GM21529 (cell line): ENCODE measurements around the gene SND1.

Source experiments
- ATAC-seq: cut with Tn5 transposase; IDR thresholded peaks from one replicate; pipeline ENCODE4 v1.9.1; 2021; ENCODE audit not compliant: unreplicated experiment

Gene SND1

DNA sequence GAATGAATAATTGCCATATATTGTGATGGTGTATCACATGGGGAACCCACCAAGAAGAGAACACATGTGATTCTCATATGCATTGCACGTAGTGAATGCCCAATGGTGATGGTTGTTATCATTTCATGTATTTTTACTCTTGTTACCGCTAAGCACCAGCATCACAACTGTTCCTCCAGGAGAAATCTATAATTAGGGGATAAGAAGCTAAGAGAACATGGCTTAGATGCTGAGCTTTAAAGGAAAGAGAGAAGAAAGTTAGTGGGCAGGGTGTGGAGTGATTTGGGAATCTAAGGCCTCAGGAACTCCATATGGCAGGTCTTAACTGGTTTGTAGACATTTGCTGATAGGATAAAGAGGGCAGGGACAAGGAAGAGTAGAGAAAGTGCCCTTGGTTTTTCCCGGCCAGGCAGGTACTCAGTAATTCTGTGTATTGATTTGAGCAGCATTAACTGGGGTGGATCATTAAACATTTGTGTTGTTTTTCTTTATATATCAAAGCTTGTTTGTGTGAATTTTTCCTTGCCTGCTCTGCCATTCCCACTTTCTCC, 233.3 kb downstream of the SND1 start:
- no peak for ATAC-seq

DNA sequence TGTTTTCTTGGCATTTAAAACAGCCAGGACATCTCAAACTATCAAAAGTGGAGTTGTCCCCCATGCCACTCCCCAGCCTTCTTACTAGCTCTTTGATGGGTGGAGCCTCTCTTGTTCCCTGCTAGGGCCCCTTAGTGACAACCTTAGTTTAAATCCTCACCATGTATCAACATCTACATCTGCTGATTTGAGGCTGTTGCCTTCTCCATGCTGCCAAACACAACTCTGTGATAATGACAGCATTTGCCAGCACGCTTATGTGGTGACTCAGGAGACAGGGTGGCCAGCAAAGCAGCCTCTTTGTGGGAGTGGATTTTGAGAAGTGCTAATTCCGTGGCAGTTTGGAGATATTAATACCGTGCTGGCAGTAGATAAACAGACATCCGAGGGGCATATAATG, 233.8 kb downstream of the SND1 start:
- no peak for ATAC-seq

DNA sequence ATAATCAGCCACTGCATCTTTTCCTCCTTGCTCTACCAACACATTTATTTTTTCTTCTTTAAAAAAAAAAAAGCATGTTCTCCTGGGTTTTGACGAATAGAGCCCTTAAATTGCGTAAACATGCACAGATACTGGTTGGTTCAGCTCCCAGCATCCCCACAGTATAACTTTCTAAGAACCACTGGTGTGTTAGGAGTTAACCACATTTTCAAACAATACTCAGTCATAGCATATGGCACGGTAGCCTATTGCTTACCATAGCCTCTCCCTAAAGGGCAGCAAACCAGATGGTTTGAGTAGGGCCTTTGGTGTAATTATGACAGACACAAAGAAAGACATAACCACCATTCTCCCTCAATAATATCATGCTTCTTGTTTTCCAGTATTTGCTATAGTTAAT, 234.3 kb downstream of the SND1 start:
- no peak for ATAC-seq

DNA sequence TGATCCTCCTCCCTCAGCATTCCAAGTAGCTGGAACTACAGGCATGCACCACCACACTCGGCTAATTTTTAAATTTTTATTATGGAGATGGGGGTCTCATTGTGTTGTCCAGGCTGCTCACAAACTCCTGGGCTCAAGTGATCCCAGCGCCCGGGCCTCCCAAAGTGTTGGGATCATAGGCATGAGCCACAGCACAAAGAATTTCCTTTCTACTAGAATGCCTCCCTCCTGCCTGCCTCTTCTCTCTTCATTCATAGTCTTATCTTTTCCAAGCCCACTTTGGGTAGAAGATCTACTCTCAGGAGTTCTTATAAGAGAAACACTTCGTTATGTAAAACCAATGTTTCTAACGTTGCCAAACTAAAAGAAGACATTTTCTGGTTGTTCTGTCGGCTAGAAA, 235.1 kb downstream of the SND1 start:
- no peak for ATAC-seq

DNA sequence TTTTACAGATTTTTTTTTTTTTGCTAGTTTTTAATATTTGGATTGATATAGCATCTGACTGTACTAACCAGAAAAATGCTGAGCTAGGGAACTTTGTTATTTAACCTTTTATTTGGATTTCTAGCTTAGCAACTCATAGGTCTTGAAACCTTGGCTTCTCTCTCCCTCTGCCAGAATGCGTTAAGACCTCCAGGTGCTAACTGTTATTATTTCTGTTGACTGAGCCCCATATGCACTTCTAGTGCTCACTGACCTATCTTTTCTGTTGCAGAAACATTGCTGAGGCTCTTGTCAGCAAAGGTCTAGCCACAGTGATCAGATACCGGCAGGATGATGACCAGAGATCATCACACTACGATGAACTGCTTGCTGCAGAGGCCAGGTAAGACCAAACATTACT, 235.6 kb downstream of the SND1 start:
- ATAC-seq: no peak

DNA sequence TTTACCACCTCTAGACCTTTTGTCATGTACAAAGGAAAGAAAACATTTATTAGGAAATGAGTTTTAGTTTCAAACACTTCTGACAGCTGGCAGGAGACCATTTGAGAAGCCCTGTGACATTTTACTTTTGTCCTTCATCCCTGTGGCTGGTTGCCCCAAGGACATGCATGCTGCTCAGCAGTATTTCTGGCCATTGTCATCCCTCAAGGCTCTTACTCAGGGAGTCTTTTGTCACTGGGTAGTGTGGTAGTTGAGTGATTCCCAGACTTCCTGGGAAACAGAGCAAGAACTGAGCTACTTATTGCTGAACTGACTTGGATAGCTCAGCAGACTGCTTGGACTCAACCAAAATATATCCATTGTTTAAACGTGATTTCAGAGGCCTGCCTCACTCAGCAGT, 236.4 kb downstream of the SND1 start:
- ATAC-seq: no peak

DNA sequence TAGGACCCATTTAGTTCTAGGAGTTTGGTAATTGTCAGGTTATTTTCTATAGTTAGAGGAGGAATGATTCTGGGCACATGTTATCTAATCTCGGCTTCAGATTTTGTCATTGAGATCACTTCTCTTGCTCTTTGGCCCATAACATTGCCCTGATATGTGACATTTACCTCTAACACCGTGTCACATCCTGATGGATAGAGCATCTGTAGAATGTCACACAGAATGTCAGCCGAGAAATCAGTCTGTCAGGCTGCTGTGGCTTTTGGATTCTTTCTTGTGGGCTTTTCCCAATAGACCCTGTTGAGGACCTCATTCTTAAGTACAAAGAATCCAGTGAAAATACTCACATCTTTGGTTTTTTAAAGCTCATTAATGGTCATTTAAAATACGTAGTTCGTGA, 236.8 kb downstream of the SND1 start:
- no peak for ATAC-seq

DNA sequence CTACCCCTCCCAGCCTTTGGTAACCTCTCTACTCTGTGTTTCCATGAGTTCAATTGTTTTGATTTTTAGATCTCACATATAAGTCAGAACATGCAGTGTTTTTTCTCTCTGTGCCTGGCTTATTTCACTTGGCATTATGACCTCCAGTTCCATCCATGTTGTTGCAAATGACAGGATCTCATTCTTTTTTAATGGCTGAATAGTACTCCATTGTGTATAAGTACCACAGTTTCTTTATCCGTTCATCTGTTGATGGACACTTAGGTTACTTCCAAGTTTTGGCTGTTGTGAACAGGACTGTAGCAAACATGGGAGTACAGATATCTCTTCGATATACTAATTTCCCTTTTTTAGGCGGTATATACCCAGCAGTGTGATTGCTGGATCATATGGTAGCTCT, 237.7 kb downstream of the SND1 start:
- no peak for ATAC-seq

DNA sequence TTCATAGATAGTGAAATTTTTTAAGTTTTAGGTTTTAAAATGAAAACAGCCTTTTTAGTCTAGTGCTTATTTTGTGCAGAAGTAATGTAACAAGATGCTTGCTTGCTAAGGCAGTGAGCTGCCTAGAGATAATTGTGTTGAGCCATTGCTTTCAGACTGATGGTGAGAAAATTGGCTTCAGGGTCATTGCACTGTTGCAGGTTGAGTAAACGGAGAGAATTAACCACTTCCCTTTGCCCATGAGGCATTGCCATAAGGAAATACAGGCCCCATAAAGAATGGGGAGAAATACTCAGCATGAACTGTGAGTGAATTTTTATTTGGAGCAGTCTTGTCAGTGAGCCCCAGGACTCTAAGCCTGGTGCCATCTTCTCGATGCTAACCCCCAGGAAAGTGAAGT, 238.7 kb downstream of the SND1 start:
- ATAC-seq: no peak

DNA sequence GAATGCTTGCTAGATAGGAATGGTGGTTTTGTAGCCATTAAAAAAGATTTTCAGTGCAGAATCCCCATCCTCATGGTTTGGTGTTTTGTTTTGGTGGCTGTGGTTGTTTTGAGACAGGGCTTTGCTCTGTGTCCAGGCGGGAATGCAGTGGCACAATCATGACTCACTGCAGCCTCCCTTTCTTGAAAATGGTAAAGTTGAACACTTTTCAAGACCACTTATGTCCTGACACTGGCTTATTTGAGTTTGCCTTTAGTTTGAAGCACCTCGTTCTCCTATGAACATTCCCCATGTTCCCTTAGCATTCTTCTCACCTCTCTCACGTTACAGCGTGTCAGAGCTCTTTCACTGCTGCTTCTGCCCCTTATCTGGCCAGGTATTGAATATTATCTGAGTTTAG, 239.2 kb downstream of the SND1 start:
- no peak for ATAC-seq

DNA sequence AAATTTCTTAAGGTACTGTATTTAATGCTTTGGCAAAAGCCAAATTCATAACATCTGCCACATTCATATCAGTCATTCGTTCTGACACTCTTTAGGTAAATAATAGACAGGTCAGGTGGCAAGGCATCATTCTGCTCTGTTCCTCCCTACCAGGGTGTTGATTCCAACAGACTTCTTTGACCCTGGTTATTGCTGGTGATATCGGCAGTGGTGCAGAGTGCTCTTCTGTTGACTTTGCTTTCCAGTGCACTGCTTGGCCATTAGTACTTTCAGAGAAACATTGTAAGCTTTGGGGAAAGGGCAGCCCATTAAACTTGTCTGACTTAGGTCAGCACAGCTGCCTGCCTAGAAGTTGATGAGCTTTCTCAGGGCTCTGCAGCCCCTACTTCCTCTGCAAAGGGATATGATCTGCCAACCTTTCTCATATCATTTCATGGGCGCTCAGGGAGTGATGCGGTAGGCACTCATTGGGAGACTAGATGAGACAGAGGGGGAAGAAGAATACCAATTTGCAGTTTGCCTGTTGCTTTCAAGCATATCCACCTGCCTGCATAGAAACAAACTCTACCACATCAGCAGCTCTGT, 240.0 kb downstream of the SND1 start:
- ATAC-seq: no peak

DNA sequence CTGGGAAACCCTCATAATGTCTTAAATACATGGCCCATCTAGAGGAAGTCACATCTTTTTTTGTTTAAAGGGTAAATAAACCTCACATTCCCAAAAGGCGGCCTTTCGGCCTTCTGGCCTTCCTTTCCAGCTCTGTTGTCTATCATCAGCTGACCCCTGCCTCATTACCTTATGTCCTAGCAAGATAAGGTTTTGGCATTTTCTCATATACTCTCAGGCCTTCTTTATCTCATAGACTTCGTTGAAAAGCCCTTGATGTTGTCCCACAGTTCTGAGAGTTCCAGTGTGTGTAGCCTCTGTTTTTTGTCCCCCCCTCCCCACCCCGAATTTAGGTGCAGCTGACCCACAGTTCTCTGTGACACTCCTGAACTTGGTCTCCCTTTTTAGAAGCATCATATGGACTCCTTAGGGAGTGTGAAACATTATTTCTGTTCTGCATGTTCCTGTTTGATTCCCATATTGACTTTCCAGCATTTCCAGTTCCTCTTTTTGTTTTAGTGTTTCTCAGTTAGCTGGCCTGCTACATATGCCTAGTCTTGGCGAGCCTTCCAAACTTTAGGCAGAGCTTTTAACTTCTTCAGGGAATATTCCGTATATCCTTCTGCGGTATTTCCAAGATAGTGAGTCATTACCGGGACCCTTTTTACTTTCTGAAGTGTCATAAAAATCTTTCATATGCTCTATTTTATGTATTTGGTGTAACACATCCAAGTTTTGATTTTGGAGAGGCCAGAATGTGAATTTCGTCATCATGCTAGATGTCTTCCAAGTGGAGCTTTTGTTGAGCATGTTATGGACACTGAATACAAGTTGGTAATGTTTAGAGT, 240.7 kb downstream of the SND1 start:
- ATAC-seq: no peak

DNA sequence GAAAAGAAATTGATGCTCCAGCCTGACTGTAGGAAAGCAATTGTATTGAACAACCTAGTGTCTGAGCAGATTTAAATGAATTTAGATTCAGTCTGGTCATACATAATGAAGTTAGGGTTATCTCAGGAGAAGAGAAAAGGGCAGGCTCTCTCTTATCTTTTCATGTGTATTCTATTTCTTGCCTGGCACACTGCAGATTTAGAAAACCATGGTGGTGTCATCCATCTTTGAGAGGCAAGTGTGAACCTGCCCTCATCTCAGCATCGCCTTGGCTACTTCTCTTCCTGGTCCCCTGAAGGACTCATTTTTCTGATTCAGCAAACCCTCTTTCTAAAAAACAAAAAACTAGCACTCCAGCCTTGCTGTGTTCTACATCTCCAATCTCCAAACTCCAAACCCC, 241.6 kb downstream of the SND1 start:
- no peak for ATAC-seq

DNA sequence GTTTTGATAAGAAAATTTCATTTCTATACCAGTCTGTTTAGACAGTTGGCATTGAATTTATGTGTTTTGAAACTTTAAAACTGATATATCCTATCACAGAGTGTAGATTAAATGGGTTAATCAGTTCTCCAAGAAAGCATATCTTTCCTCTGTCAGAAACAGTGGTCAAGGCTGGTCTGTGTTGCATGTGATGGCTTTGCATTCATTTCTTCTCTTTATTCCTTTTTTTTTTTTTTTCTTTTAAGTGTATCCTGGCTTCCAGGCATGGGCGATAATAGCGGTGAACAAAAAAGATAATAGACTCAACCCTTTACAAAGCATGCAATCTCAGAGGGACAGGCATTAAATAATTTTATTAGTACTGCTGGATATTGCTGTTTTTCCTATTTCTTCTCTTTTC, 242.6 kb downstream of the SND1 start:
- no peak for ATAC-seq

DNA sequence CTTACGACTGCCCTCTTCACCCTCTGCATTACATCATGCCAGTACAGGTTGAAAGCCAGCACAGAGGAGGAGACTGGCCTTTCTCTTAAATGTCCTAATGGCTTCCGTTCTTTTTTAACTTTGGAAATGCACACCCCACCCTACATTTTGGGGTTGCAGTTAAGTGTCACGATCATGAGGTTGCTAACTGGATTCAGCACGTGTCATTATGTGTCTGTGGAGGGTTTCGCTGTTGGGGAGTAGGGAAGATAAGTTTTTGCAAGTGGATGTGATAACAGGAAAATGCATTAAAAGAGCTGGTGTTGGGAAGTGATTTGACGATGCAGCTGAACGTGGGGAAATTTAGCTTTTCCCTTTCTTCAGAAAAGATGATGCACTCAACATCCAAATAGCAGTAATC, 243.4 kb downstream of the SND1 start:
- ATAC-seq: no peak

DNA sequence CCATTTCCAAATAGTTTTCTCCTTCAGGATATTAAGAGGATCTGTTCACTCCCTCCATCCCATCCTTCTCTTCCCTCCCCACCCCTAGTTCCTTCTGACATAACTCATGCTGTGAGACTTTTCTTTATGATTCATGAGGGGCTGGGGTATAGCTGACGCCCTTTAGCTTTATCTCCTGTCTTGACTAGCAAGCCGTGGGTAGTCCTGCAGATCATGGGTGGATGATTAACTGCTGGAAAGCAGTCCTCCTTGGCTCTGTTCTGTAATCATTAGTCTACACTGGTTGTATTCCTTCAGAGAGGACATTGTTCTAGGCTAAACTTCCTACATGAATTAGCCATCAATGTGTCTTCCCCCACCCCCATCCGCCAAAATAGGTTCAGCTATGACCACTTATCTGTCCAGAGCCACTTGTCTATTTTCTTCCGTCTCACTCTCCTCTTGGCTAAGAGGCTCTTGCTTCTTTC, 243.9 kb downstream of the SND1 start:
- ATAC-seq: no peak

DNA sequence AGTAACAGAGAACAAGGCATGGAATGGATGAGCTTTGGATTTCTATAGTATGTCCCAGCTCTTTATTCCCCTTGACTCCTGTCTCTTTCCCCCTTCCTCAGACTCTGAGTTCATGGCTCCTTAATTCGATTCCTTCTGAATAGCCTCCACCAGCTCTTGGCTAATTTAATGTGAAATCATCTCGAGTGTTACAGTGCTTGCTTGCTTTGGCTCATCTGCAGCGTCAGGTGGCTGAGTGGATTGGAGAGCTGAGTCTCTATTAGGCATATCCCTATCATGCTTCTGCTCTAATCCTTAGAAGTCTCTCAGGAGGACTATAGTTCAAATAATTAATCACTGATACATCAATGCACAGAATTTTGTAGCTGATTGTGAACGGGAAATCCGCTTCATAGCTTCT, 244.7 kb downstream of the SND1 start:
- no peak for ATAC-seq

DNA sequence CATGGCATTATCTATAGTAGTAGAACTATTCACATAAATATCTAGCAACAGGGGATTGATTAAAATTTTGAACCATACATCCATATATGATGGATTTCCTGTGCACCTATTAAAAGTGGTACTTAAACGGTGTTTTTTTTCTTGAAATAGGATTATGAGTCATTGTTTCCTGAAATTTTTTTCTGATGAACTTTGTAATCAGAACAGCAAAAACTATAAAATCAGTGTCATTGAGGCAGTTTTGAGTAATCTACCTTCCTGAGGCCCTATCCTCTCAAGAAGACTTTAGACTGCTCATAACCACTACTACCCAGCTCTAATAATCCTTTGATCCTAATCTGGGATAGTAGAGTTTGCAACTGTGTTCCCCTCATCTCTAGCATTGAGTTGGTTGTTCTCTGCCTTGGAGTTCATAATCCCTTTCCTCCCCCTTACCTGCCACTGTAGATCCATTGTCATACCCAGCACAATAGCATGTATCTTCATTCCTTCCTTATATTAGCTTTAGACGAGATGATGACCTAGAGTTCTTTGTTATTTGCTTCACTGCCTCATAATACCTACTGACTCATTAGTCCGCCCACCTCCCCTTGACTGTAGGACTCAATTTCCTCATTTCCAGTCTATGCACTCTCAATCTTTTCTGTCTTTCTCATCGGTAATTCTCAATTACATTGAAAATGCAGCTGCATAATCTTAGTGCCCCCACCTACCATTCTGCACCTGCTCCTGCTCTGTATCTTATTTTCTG, 245.9 kb downstream of the SND1 start:
- no peak for ATAC-seq

DNA sequence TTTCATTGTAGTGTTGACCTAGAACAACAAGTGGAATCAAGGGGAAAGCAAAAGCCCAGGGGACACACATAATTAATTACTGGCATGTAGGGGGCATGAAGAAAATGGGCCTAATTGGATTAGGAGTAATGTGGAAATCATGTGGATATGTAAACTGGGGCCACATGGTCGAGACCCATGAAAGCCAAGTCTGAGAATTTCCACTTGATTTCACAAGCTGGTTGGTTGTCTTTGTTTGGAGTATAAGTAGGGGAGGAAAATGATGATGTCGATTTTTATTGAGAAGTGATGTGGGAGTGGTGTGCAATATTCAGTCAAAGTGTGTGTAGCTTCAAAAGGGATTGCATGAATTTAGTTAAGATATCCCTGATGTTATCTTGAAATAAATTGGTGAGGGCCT, 247.4 kb downstream of the SND1 start:
- no peak for ATAC-seq

DNA sequence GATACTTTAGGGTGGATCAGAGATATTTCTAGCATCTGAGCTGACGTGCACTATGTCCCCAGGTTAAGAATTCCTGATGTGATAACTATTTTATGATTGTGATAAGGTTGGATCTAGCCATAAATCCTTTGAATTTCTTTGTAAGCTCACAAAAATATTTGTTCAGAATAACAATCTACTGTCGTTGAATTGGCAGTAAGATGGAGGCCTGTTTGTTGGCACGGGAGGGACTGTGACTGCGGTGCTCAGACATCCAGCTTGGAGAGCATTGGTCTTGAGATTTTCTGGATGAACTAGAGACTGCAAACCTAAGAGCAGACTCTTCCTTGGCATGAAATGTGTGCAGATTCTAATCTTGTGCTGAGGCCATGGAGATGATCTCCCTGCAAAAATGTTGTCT, 248.1 kb downstream of the SND1 start:
- no peak for ATAC-seq

DNA sequence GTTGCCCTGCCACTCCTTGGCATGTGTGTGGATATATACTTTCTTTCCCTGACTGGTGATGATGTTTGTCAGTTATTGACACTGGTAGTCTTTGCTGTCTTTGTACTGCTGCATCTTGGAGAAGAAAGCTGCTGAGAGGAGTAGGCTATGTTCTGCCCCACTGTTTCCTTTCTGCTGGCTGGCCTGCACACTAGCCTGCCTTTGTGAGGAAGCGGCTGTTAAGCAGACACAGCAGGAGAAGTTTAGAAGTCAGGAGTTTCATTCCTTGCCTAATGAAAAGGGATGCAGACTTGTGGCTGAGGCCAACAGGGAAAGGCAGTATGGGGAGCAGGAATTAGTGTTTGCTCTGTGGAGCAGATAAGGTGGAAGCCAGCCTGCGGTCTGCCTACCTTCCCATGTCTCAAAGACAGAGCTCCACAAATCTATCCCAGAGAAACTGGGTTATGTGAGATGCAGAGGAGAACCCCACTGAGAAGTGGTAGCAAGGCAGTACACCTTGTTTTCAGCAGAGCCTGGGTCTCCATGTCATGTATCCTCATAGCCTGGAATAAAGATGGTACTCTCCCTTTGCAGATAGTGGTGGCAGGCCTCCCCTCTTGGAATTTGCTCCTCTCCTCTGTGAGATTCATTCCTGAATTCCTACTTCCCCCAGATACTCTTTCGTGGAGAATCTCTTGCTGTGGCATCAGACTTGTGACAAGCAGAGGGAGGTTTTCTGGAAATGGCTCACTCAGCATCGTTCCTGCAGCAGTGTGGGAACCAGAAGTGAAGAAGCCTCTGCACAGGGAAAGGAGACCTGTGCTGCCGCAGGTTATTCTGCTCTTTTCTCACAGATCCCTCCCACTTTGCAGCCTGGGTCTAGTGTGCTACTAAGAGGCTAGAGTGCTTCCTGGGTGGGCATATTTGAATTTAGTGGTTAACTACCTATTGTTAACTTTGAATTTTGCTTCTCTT, 249.0 kb downstream of the SND1 start:
- peak; percentile 56 for ATAC-seq
